Dermis microvascular lymphatic vessel endothelial cell (primary cell): ENCODE measurements around the gene ETS1. TPM values are rescaled to one million over a fixed set of nuclear protein-coding genes. Genes with fewer than 3 reads are reported as not detected.
A peak's percentile ranks its signal among the peaks of the same experiment; 100 is the strongest.

Experiments
- DNase-seq, 2 donors: peaks; one replicate each; pipeline versions ENCODE4 v3.0.0 to v3.0.0-alpha.2; 2010; ENCODE audit warnings: low read depth in 2 of 2
- total RNA-seq: library from RNA; depleted of rRNA; stranded (reverse); fragments of >200 nt; gene quantifications from 2 replicates; pipeline ENCODE4 v1.2.1, GENCODE V29; 2014

Gene ETS1, protein sequence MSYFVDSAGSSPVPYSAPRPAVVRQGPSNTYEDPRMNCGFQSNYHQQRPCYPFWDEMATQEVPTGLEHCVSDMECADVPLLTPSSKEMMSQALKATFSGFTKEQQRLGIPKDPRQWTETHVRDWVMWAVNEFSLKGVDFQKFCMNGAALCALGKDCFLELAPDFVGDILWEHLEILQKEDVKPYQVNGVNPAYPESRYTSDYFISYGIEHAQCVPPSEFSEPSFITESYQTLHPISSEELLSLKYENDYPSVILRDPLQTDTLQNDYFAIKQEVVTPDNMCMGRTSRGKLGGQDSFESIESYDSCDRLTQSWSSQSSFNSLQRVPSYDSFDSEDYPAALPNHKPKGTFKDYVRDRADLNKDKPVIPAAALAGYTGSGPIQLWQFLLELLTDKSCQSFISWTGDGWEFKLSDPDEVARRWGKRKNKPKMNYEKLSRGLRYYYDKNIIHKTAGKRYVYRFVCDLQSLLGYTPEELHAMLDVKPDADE
- total RNA-seq = 81.3 and 109 TPM in 2 replicates

DNA sequence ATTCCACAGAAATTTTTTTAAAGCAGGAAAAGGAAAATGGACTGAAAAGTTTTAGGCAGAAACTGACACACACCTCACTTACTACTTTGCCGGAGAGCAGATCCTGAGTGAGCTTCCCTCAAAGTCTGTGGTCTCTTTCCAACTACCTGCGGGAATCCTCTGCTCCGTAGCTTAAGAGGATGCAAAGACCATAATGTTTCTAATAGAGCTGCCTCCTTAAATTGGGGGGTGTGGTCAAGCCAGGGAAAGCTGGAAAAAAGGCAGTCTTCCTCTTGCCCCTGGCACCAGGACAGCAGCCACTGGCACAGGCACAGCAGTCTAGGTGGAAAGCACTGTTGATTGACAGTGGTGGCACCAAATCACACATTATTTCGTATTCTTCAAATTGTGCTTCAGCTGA is at the start of gene ETS1:
Gene ETS1 (minus strand): TSS at position 144 of the 400 bp plus-strand sequence. CDS start 14,428 bp downstream, outside the sequence.
- peak in 1 of 2 donors; percentile 49 for DNase-seq

DNA sequence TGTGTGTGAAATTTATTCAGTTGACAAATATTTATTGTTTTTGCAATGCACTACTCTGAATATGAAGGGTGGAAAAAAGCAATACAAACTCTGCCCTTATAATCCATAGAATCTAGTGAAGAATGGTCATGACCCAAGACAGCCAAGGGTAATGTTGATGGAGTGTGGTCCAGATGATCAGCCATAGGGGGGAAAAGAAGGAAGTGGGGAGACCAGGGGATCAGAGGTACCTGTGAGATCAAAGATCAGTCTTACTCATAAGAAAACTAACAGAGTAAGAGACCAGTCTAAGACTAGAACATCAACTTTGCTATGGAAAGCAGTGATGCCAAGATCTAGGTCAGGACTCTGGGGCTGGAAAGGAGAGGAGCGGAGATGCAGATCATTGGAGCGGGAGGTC is 47.0 kb upstream of the ETS1 start:
- DNase-seq = no peak

DNA sequence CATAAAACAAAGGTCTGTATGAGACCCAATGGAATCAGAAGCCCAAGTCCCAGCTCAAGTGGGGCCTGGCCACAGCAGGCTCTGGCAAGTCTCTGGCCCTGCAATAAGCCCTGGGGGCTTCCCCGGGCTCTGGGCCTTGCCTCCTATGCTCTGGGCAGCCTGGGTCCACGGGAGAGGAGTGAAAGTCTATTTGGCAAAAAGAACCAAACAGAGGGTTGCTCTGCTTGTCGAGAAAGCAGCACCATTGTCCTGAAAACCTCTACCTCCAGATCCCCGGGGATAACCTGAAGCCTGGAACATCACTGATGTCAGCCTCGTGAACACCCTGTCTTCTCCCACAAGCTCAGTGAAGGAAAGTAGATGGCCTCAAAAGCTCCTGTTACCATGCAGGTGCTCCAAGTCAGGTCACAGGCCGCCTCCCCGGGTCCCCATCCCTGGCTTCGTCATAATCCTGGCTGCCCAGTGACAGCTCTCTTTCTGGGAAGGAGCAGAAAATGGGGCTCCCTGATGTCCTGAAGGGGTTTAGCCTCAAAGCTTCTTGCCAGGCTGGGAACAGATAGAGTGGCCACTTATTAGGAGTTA is 46.1 kb upstream of the ETS1 start:
- DNase-seq = no peak

DNA sequence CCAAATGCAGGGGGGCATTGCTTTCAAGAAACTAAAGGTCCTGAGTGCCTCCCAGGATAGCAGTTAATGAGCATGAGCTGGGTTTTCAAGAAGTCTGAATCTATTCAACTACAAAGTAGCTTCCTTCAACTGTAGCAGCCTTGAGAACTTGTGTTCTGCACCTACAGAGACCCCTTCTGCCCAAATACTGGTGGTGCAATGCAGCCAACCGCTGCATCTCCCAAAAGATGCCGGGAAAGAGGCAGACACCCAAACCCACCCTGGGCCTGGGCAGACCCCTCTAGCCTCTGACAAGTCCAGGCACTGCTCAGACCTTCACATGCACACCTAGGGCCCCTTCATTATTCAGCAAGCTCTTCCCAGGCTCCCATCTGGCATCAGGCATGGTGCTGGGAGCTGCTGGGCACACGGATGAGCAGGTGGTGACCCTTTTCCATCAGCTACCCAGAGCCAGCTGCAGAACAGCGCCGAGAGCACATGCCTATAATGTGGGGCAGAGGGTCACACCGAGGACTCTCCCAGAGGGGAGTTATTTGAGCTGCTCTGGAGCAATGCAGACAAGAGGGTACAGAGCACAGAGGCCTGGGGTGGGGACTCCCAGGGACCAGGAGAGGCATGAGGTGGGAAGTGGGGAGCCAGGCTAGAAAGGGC is 44.9 kb upstream of the ETS1 start:
- peak; percentile 22 to 61 for DNase-seq

DNA sequence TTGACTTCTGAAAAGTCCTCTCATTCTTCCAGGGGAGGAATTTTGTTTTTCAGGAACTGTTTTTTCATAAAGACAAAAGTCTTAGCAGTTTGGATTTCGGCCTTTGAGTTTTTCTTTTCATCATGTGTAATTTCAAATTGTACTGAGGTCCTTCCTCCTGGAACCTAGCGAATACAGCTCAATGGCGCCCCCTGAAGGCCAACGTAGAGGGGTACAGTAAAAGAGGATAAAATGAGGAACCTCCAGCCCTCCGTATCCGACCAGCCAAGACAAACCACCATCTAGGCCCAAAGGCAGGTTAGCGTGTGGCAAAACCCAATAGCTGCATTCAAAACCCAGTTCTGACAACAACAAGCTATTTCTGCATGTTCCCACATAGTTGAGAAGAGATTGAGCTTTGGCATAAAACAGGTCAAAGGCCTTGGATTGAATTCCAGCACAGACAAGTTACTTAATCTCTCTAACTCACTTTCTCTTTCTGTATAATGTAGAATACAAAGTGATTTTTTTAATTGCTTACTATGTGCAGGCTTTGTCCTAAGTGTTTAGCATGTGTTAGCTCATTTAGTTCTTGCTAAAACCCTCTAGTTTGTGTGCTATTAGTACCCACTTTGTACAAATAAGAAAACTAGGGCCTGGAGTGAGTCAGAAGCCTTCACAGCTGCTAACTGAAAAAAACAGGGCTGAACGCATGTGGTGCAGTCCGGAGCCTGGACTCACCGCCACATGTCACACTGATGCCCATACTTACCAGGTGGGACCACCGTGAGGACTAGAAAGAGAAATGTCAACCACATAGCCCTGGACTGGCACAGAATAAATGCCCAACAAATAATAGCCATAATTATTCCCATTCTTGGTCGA is 43.2 kb upstream of the ETS1 start:
- peak; percentile 75 to 87 for DNase-seq

DNA sequence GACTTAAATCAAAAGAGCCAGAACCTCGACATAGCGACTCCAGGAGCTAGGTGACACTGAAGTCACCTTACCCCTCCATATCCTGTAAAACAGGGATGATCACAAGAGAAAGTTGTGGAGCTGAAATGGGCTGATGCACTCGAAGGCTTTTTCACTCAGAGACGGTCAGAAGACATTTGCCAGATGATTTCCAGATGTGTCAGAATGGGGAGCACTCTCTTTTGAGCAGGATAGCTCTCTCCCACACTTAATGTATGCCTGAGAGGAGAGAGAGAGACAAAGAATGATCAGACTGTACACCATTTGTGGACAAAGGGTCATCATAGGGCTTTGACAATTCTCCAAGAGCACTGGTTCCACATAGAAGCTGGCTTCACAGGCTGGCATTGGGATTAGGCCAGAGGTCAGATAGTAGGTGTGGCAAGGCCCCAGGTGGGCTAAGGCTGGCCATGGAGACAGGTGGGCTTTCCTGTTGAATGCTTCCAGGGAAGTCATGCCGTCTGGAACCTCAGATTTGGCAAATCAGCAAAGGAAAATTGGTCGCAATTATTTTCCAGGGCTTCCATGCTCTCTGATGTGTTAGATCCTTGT is 42.3 kb upstream of the ETS1 start:
- DNase-seq = no peak

DNA sequence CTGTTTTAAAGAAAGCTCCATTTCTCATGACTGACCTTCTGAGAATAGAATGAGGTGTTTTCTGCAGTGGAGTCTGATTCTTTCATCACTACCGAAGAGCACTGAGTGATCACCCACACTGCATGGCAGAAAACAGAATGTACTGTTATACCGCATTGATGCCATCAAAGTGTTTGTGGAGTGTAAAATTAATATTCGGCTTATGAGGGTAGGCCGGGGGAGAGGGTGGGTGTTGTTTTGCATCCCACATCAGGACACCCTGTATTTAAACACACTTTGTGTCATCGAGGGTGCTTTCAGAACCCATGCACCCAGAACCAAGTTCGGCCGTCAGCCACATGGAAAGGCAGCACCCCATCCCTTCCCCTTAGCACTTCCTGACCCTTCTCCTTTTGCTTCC is 41.3 kb upstream of the ETS1 start:
- DNase-seq = no peak

DNA sequence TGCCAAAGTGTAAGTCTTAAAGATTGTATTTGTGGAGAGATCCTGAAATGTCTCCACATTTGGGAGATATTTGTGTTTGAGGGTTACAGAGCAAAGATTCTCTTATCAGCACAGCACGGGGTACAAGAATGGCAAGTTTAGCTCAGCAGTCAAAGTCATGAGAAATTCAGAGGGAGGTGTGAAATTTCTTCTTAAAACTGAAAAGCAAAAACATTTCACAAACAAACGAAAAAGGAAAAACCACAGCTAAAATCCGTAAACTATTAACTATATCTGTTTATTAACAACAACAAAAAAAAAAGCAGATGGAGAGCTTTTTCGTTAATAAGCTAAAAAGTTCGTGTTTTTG is 40.9 kb upstream of the ETS1 start:
- DNase-seq = no peak

DNA sequence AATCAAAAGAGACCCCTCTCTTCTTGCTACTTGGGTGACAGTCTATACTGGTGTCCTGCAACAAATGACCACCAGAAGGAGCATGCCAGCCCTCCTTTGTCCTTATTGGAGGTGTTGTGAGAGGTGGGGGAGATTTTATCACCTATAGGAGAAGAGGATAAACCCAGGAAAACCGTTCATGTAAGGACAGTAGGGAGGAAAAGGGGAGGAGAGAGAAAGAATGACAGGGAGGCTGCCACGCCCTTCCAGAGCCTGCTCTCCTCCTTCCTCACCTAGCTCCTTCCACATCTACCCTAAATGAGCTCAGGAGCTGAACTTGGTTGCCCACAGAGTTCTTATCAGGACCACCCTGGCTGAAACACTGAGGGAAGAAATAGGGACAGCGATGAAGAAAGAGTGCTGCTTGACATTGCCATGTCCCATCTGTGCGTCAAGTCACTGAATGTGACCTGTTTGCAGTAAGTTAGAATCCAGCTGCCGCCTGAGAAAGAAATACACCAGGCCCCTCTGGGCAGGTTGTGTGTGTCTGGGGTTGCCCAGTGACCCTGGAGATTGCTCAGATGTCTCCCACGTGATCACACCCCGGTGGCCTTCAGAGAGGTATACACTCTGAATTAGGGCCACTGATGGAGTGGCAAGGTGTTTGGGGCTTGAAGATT is 40.4 kb upstream of the ETS1 start:
- no peak for DNase-seq

DNA sequence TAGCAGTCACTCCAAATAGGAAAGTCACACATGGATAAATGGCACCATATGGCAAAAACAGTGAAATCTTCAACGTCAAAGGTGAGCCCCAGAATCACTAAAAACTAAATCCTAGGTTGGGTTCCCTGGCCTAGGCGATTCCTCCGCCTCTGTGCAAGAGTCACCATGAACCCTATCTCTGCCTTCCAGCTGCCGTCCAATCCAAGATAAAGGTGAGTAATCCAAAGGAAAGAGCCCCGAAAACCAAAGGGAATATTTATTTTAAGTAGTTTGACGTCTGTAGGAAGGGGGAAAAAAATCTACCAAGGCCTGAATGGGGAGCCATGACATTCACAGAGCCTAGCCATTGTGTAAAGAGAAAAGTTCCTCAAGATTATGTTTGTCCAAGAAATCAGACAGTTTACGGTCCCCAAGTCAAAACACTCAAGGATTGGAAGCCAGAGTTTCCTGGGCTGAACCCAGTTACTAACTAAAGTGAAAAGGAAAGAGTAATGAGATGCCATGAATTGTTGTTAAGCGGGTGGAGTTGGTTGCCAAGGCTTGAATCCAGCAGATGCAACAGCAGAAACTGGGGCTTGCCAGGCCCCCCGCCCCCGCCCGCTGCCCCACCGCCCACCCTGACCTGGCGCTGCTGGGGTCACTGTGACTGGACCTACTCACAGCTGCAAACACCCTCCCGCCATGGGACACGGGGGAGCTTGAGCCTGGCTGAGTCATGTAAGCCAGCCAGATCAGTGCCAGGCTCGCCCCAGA is 39.7 kb upstream of the ETS1 start:
- no peak for DNase-seq

DNA sequence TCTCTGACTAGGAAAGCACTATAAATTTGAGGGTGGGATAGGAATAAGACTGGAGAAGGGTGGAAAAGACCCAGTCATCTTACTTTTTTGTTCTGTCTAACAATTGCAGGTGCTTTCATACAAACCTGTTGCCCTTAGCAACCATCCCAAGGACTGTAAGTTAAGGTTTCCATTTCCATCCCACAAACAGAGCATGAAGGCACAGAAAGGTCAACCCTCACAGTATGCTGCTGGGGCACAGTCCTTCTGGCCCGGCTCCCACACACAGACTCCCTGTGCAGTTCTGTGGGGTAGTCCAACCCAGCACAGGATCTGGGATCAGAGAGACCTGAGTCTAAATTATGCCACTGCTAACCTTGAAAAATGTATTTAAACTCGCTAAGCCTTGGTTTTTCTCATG is 38.4 kb upstream of the ETS1 start:
- DNase-seq = no peak

DNA sequence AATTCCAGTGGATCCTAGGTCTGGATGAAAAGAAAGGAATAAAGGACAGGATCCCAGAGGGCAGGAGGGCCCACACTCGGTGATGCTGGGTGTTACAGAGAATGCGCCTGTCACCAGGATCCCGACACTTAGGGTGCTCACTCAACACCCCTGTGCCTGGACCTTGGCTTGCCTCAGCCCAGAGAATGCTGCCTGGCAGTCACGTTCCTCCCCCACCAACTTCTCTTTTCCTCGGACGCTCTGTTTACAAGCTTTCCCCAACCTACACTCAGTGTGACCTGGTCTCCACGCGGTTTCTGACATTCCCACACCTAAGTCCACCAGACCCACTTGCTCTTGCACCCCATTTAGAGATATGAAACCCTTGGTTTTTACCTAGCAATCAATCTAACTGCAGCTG is 38.0 kb upstream of the ETS1 start:
- no peak for DNase-seq

DNA sequence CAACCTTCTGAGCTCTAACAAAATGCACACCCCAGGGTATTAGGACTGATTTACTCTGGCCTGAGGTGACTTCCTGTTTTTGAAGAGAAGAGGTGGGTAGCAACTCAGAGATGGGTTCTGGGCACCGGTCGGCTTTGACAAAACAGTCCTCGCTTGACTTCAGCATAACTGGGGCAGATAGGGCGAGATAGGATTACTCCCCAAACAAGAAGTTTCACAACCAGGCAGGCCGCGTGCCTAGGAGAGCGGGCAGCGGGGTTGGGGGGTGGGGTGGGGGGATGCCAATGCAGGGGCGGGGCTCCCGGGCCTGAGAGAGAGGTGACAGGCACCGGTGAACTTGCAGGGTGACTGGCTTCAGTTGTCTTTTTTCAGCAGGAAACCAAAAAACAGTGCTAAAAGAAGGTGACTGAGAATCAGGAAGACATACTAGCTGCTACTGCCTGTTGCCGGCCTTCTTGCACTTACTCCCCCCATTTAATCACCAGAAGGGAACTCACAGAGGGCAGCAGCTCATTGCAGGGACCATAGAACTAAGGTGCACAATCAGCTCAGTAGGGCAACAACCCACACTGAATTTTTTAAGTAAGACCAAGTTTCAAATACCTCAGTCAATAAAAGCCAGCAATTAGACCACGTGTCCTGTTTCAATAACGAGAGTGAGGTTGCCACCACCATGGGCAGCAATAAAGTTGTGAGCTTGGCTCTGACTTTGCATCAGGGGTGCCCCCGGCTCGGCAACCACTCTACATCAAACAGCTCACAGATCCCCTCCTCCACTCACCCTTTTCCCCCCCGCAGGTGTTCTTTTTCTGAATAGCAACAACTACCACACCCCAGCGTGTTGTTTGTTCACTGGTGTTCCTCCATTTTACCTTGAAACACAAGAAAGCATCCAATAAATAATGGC is 37.2 kb upstream of the ETS1 start:
- DNase-seq = no peak

DNA sequence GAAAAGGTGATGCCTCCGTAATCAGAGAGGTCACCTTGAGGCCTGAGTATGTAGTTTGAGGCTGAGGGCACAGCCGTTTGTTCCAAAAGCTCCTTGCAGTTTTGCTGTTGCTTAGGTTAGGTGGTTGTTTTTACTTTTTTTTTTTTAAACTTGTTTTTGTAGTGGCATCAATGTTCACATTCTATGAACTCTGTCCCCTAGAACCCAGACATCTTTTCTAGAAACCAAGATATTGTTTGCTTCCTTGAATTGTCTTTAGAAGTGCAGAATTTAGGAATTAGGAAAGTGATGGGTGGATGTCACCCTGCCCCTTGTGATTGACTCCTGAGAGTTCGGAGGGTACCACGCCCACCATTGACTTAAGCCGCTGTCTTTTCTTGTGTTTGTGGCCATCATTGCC is 35.7 kb upstream of the ETS1 start:
- no peak for DNase-seq

DNA sequence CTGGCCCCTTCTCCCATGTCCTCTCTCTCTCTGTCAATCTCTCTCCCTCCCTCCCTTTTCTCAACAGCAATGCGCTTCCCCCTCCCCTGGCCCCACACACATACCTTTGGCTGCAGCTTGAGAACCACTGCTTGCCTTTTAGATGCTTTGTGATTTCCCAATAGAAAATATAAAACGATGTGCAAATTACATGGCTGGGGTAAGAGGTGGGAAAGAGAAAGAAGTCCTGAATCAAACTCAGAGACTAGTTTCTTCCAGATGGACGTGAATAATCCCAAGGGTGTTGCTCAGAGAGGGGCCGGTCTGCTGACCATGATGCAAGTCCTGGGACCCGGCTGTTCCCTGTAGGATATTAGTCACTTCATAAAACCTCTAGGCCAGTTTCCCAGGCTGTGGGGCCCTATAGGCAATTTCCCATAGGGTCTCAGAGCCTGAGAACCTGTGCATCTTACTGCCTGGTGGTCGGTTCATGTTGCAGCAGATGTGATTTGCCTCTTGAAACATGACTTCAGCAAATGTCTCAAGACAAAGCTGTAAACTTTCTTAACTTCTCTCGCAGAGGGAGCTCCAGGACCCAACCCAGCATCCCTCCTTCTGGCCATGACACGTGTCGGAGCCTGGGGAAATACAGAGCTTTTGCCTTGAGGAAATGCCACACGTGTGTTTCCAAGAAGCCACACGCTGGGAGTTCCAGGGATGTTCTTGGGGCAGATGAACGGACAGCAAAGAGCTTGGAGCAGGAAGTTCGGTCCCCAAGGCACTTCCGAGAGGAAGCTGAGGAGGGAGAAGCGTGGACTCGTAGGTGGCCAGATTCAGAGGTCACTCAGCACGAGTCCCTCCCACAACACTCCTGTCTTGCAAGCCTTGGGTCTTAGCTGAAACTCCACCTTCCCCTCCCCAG is 34.5 kb upstream of the ETS1 start:
- DNase-seq = peak in 1 of 2 donors; percentile 61

DNA sequence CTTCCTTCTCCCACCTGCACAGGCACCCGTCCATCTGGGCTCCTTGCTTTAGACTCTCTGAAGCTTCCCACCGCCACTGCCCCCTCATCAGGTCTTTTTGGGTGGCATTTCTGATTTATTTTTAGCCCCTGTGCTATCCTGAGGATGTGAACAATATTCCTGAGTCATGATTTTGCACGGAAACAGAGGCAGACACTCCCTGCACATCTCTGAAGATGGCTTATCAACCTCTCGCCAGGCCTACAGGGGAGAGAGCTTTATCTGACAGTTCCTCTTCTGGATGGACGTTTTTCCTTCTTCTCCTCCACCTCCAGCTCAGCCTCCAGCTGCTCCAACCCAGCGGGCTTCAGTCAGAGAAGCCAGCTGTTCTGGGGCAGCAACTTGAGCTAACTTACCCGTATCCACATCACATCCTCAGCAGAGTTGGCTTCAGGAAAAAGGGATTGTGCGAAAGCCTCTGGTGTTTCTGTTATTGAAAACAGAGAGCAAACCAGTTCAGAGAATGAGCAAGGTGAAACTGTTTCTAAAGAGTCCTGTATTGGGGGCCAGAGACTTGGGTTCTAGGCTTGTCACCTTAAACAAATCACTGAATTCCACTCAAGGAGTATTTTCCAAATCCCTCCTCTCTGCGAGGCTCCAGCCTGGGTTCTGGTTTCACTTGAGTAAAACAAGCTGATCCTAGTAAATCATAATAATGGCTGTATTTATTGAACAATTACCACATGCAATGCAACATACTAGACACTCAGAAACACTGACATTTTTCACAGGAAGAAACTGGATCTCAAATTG is 33.1 kb upstream of the ETS1 start:
- no peak for DNase-seq
